HEK293 (cell line): ENCODE data around the gene GINS1.

Experiments
- CTCF ChIA-PET: fragments of 350-600 bp; formaldehyde crosslinking; extraction: SDS; loops from one replicate; lab custom pipeline; 2021; ENCODE audit warnings: antibody characterized with exemption; lab: Yijun Ruan, JAX
- POLR2A ChIA-PET: fragments of 300-600 bp; formaldehyde crosslinking; extraction: SDS; loops from one replicate; lab custom pipeline; 2020; ENCODE audit warnings: antibody characterized with exemption, inconsistent platforms; lab: Yijun Ruan, JAX
- H3K27ac ChIP-seq: fragments of 200-500 bp; sonication (Bioruptor generic); 2 replicates; pipeline ENCODE4 v1.5.1; 2014; ENCODE audit warnings: low read depth, low read length, control low read depth, inconsistent platforms; ENCODE audit errors: extremely low read depth
- H3K36me3 ChIP-seq, 2 experiments: fragments of 200-500 bp in 1 of 2; sonication (Bioruptor generic) in 1 of 2; 1 replicate in 1 of 2; 2 replicates in 1 of 2; pipeline ENCODE4 v1.5.1; 2014 to 2017; ENCODE audit warnings: inconsistent platforms in 2 of 2, low read length in 2 of 2; ENCODE audit not compliant: control insufficient read depth in 2 of 2, insufficient read depth in 1 of 2
- H3K4me1 ChIP-seq: fragments of 200-500 bp; sonication (Bioruptor generic); 2 replicates; pipeline ENCODE4 v1.5.1; 2014; ENCODE audit warnings: mild to moderate bottlenecking, low read length, inconsistent platforms; ENCODE audit not compliant: control insufficient read depth, insufficient read depth
- H3K4me3 ChIP-seq: 2 replicates; pipeline ENCODE4 v1.5.1; 2011; ENCODE audit warnings: low read depth, mild to moderate bottlenecking, control low read depth, low read length, moderate library complexity
- H3K9me3 ChIP-seq: fragments of 200-500 bp; sonication (Bioruptor generic); 2 replicates; pipeline ENCODE4 v1.5.1; 2014; ENCODE audit warnings: low read depth, low read length, inconsistent platforms; ENCODE audit not compliant: control insufficient read depth, insufficient read depth
- GLI4 ChIP-seq: fragments of 450-650 bp; formaldehyde crosslinking; IDR thresholded peaks from 2 replicates; pipeline ENCODE4 v1.5.1; 2016; ENCODE audit warnings: missing biosample characterization, missing genetic modification characterization
- GLIS1 ChIP-seq: fragments of 450-650 bp; formaldehyde crosslinking; IDR thresholded peaks from 2 replicates; pipeline ENCODE4 v1.5.1; 2016; ENCODE audit warnings: missing biosample characterization, missing genetic modification characterization
- KLF16 ChIP-seq: fragments of 450-650 bp; formaldehyde crosslinking; IDR thresholded peaks from 2 replicates; pipeline ENCODE4 v1.5.1; 2017; ENCODE audit warnings: missing biosample characterization, missing genetic modification characterization
- KLF9 ChIP-seq: fragments of 450-650 bp; formaldehyde crosslinking; IDR thresholded peaks from 2 replicates; pipeline ENCODE4 v1.5.1; 2016; ENCODE audit warnings: missing biosample characterization, missing genetic modification characterization, low read depth
- RBAK ChIP-seq: fragments of 450-650 bp; formaldehyde crosslinking; IDR thresholded peaks from 2 replicates; pipeline ENCODE4 v1.5.1; 2016; ENCODE audit warnings: missing biosample characterization, missing genetic modification characterization
- SP3 ChIP-seq: fragments of 450-650 bp; formaldehyde crosslinking; IDR thresholded peaks from 2 replicates; pipeline ENCODE4 v1.5.1; 2016; ENCODE audit warnings: missing biosample characterization, missing genetic modification characterization
- YY2 ChIP-seq: fragments of 450-650 bp; formaldehyde crosslinking; IDR thresholded peaks from 2 replicates; pipeline ENCODE4 v1.5.1; 2016; ENCODE audit warnings: missing biosample characterization, missing genetic modification characterization
- ZBTB17 ChIP-seq: fragments of 450-650 bp; formaldehyde crosslinking; IDR thresholded peaks from 2 replicates; pipeline ENCODE4 v1.5.1; 2016; ENCODE audit warnings: missing biosample characterization, missing genetic modification characterization
- ZBTB49 ChIP-seq: fragments of 450-650 bp; formaldehyde crosslinking; IDR thresholded peaks from 2 replicates; pipeline ENCODE4 v1.5.1; 2016; ENCODE audit warnings: missing biosample characterization, missing genetic modification characterization, low read depth
- ZBTB7A ChIP-seq: fragments of 450-650 bp; formaldehyde crosslinking; IDR thresholded peaks from 2 replicates; pipeline ENCODE4 v1.5.1; 2016; ENCODE audit warnings: low read depth, missing biosample characterization, missing genetic modification characterization
- ZNF133 ChIP-seq: fragments of 450-650 bp; formaldehyde crosslinking; IDR thresholded peaks from 2 replicates; pipeline ENCODE4 v1.5.1; 2016; ENCODE audit warnings: missing biosample characterization, missing genetic modification characterization
- ZNF274 ChIP-seq, 2 experiments: fragments of 200-500 bp in 1 of 2; fragments of 450-650 bp in 1 of 2; sonication (Bioruptor generic) in 1 of 2; formaldehyde crosslinking in 1 of 2; IDR thresholded peaks; 2 replicates each; pipeline versions ENCODE4 v1.5.1 to v1.6.1; 2014 to 2016; ENCODE audit warnings: borderline replicate concordance in 1 of 2, inconsistent platforms in 1 of 2, low read length in 1 of 2, missing biosample characterization in 1 of 2, missing genetic modification characterization in 1 of 2
- ZNF433 ChIP-seq: fragments of 450-650 bp; formaldehyde crosslinking; IDR thresholded peaks from 2 replicates; pipeline ENCODE4 v1.5.1; 2016; ENCODE audit warnings: missing biosample characterization, missing genetic modification characterization, low read depth
- ZNF48 ChIP-seq: fragments of 450-650 bp; formaldehyde crosslinking; IDR thresholded peaks from 2 replicates; pipeline ENCODE4 v1.5.1; 2016; ENCODE audit warnings: missing biosample characterization, missing genetic modification characterization
- ZNF513 ChIP-seq: fragments of 450-650 bp; IDR thresholded peaks from 2 replicates; pipeline ENCODE4 v1.5.1; 2018; ENCODE audit warnings: missing biosample characterization, missing genetic modification characterization
- ZNF514 ChIP-seq: fragments of 450-650 bp; formaldehyde crosslinking; IDR thresholded peaks from 2 replicates; pipeline ENCODE4 v1.5.1; 2016; ENCODE audit warnings: missing biosample characterization, missing genetic modification characterization
- ZNF654 ChIP-seq: fragments of 450-650 bp; formaldehyde crosslinking; IDR thresholded peaks from 2 replicates; pipeline ENCODE4 v1.5.1; 2016; ENCODE audit warnings: low read depth, missing biosample characterization, missing genetic modification characterization
- ZNF76 ChIP-seq: fragments of 450-650 bp; formaldehyde crosslinking; IDR thresholded peaks from 2 replicates; pipeline ENCODE4; 2016; ENCODE audit warnings: low read depth, missing biosample characterization, missing genetic modification characterization, borderline replicate concordance
- ZNF776 ChIP-seq: fragments of 450-650 bp; formaldehyde crosslinking; IDR thresholded peaks from 2 replicates; pipeline ENCODE4 v1.5.0; 2017; ENCODE audit warnings: missing biosample characterization, missing genetic modification characterization, borderline replicate concordance
- TF ChIP-seq, protein P1 (sequence below): fragments of 450-650 bp; IDR thresholded peaks from 2 replicates; pipeline ENCODE4 v1.5.1; 2018; ENCODE audit warnings: missing biosample characterization, mild to moderate bottlenecking, missing genetic modification characterization
- TF ChIP-seq, protein P2 (sequence below): fragments of 450-650 bp; formaldehyde crosslinking; IDR thresholded peaks from 2 replicates; pipeline ENCODE4 v1.5.1; 2017; ENCODE audit warnings: missing biosample characterization, missing genetic modification characterization

Gene GINS1

GRCh38 chr20:25376236-25376635, 31.2 kb upstream of the GINS1 start:
- CTCF ChIA-PET, result interaction anchor here (1.5 kb wide), 1 partner anchor 23 kb away, joined by 4 read pairs; no protein-coding TSS in a partner anchor
- Histone ChIP-seq H3K27ac (no peak overlapping the region), H3K36me3 (no peaks in the 10 kb centered on the region), H3K9me3 (no peaks in the 10 kb centered on the region), H3K4me3 (no peak overlapping the region), H3K4me1 (no peaks in the 10 kb centered on the region)
- POLR2A ChIA-PET, result no interaction called here
- TF ChIP-seq SP3 (tag by site-specific recombination) (no peak), ZNF654 (tag by site-specific recombination) (no peak), RBAK (tag by site-specific recombination) (no peak), ZNF433 (tag by site-specific recombination) (no peak), GLI4 (no peak), ZBTB17 (tag by site-specific recombination) (no peak), ZNF133 (no peak)

GRCh38 chr20:25376886-25377285, 30.6 kb upstream of the GINS1 start:
- H3K36me3 ChIP-seq, result peaks cover 0 to 2% of the 10 kb centered on the region in 2 experiments; a peak in 2 of 3 replicates
- TF ChIP-seq ZNF776 (tag by site-specific recombination), result no peak
- no peak for TF ChIP-seq ZNF514 (tag by site-specific recombination)
- no peak for TF ChIP-seq GLIS1 (tag by site-specific recombination)
- TF ChIP-seq YY2, result no peak
- H3K4me3 ChIP-seq, result no peak overlapping the region
- H3K27ac ChIP-seq, result no peak overlapping the region
- H3K4me1 ChIP-seq, result no peaks in the 10 kb centered on the region
- POLR2A ChIA-PET, result no interaction called here
- no peaks in the 10 kb centered on the region for H3K9me3 ChIP-seq
- CTCF ChIA-PET, result interaction anchor here (1.5 kb wide), 1 partner anchor 24 kb away, joined by 4 read pairs; no protein-coding TSS in a partner anchor

GRCh38 chr20:25378189-25378883, 29.1 kb upstream of the GINS1 start:
- ChIA-PET POLR2A (no interaction called here), CTCF (interaction anchor here (0.9 kb wide), 1 partner anchor 84 kb away, joined by 3 read pairs; no protein-coding TSS in a partner anchor)
- H3K4me1 ChIP-seq, result no peaks in the 10 kb centered on the region
- H3K4me3 ChIP-seq, result no peak overlapping the region
- H3K36me3 ChIP-seq, result peaks cover 0 to 11% of the 10 kb centered on the region in 2 experiments; a peak in 2 of 3 replicates
- H3K9me3 ChIP-seq, result no peaks in the 10 kb centered on the region
- H3K27ac ChIP-seq, result no peak overlapping the region
- no peak for TF ChIP-seq ZBTB49 (tag by site-specific recombination)
- no peak for TF ChIP-seq ZNF514 (tag by site-specific recombination)
- TF ChIP-seq ZNF76, result no peak
- TF ChIP-seq, protein P1, sequence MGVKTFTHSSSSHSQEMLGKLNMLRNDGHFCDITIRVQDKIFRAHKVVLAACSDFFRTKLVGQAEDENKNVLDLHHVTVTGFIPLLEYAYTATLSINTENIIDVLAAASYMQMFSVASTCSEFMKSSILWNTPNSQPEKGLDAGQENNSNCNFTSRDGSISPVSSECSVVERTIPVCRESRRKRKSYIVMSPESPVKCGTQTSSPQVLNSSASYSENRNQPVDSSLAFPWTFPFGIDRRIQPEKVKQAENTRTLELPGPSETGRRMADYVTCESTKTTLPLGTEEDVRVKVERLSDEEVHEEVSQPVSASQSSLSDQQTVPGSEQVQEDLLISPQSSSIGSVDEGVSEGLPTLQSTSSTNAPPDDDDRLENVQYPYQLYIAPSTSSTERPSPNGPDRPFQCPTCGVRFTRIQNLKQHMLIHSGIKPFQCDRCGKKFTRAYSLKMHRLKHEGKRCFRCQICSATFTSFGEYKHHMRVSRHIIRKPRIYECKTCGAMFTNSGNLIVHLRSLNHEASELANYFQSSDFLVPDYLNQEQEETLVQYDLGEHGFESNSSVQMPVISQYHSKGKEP (tag by site-specific recombination), result no peak
- TF ChIP-seq ZNF48, result no peak
- TF ChIP-seq, protein P2, sequence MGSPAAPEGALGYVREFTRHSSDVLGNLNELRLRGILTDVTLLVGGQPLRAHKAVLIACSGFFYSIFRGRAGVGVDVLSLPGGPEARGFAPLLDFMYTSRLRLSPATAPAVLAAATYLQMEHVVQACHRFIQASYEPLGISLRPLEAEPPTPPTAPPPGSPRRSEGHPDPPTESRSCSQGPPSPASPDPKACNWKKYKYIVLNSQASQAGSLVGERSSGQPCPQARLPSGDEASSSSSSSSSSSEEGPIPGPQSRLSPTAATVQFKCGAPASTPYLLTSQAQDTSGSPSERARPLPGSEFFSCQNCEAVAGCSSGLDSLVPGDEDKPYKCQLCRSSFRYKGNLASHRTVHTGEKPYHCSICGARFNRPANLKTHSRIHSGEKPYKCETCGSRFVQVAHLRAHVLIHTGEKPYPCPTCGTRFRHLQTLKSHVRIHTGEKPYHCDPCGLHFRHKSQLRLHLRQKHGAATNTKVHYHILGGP (tag by site-specific recombination), result no peak
- no peak for TF ChIP-seq ZBTB7A (tag by site-specific recombination)
- no peak for TF ChIP-seq KLF9
- TF ChIP-seq ZNF274 (IDR thresholded peaks at IDR 0.05; ENCODE audit: low read length), result no peak
- TF ChIP-seq ZNF274 (tag by site-specific recombination; IDR thresholded peaks at IDR 0.05; ENCODE audit: borderline replicate concordance), result no peak
- no peak for TF ChIP-seq KLF16 (tag by site-specific recombination)
- no peak for TF ChIP-seq ZNF513 (tag by site-specific recombination)
